Measurements from ENCODE around the gene IPPK. TPM values are rescaled to one million over a fixed set of nuclear protein-coding genes. Genes with fewer than 3 reads are reported as not detected.

Gene IPPK
- total and polyA plus RNA-seq, 2 of the 8 experiments (the other 6 are each of a cell fraction or from before 2014, with no cell fraction given), result 10.5 to 13.6 TPM

DNA sequence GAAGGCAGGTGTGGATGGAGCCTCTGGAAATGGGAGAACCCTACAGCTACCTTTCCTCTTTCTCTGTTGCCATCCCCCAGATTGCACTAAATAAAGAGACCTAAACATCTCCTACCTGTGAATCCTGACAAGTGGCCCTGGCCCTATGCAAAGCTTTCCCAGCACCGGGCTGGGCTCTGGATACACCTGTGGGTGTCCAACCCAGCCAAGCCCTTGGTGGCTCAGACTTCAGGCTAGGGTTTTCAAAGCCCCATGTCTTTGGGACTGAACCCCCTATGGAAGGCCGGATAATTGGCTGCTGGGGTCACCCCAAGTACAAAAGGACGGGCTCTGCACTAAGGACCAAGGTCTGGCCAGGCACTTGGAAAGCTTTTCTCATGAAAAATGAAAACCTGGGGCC lies 44.1 kb upstream of the IPPK start (continued):
- TF ChIP-seq POLR2A (IDR thresholded peaks at IDR 0.05; ENCODE audit: control extremely low read depth in 1 of 2, low read depth in 2 of 2, low read length in 2 of 2) (no peak), NRF1 (IDR thresholded peaks at IDR 0.05; ENCODE audit: low read depth, low read length) (no peak), BACH1 (IDR thresholded peaks at IDR 0.05; ENCODE audit: low read length) (no peak), SIN3A (conservative IDR thresholded peaks at IDR 0.05 in 1 of 2, IDR thresholded peaks at IDR 0.05 in 1 of 2; ENCODE audit: low read depth in 1 of 2, low read length in 2 of 2) (no peak)

Data from H1 (cell line).